Tibial nerve (tissue), 3 donors: ENCODE results near the gene GALNT14.

Experiments used
- CTCF ChIP-seq, 5 experiments: fragments of 200-600 bp in 3 of 5; fragments of 450-650 bp in 2 of 5; sonication (generic) in 3 of 5; IDR thresholded peaks; one replicate each; pipeline ENCODE4 v1.5.1; 2016 to 2019; ENCODE audit warnings: antibody characterized with exemption in 5 of 5, mild to moderate bottlenecking in 3 of 5, moderate library complexity in 2 of 5
- POLR2A ChIP-seq, 2 donors: fragments of 450-650 bp; IDR thresholded peaks; one replicate each; pipeline ENCODE4 v1.6.1; 2017; ENCODE audit warnings: antibody characterized with exemption in 2 of 2, mild to moderate bottlenecking in 2 of 2, moderate library complexity in 2 of 2

GRCh38 chr2:31018280-31018679 lies 120.0 kb downstream of the GALNT14 start:
- TF ChIP-seq CTCF (IDR thresholded peaks at IDR 0.05) (no peak), POLR2A (IDR thresholded peaks at IDR 0.05) (no peak)
